A673 (cell line): ENCODE data around the gene ATIC. TPM values are rescaled to one million over a fixed set of nuclear protein-coding genes. Genes with fewer than 3 reads are reported as not detected.

Experiments used
- BruUV-seq: library from RNA; stranded (reverse); fragments of 400-500 nt; replicated peaks from 2 replicates; lab custom pipeline; 2021; lab: Mats Ljungman, UMichigan
- CTCF ChIA-PET: fragments of 300-600 bp; sonication (Branson Sonifier 250); formaldehyde crosslinking; loops from one replicate; lab custom pipeline; 2022; ENCODE audit warnings: antibody characterized with exemption; lab: Charles Lee
- POLR2A ChIA-PET: fragments of 300-600 bp; sonication (Branson Sonifier 250); formaldehyde crosslinking; loops from one replicate; lab custom pipeline; 2022; ENCODE audit warnings: antibody characterized with exemption; ENCODE audit not compliant: low non-redundant PET; lab: Charles Lee
- DNase-seq: peaks from one replicate; pipeline ENCODE4 v3.0.0-alpha.2; 2015; ENCODE audit warnings: low spot score
- H3K27ac ChIP-seq: fragments of 200-600 bp; sonication (generic); 2 replicates; pipeline ENCODE4 v1.5.1; 2016; ENCODE audit warnings: mixed run types, low read depth, mild to moderate bottlenecking, mixed read lengths, antibody characterized with exemption, low read length; ENCODE audit not compliant: poor library complexity, severe bottlenecking
- H3K27me3 ChIP-seq: fragments of 200-600 bp; sonication (generic); replicated peaks from 2 replicates; pipeline ENCODE4 v1.6.1; 2017; ENCODE audit warnings: mixed run types, low read depth, mild to moderate bottlenecking, mixed read lengths, antibody characterized with exemption, low read length; ENCODE audit not compliant: insufficient read depth, poor library complexity
- H3K36me3 ChIP-seq: fragments of 200-600 bp; sonication (generic); 2 replicates; pipeline ENCODE4 v1.6.1; 2016; ENCODE audit warnings: mixed run types, mild to moderate bottlenecking, mixed read lengths, antibody characterized with exemption, low read length; ENCODE audit not compliant: insufficient read depth, poor library complexity, severe bottlenecking
- H3K4me1 ChIP-seq: fragments of 200-600 bp; sonication (generic); 2 replicates; pipeline ENCODE4 v1.6.1; 2017; ENCODE audit warnings: mixed run types, mild to moderate bottlenecking, mixed read lengths, antibody characterized with exemption, low read length; ENCODE audit not compliant: insufficient read depth, poor library complexity, severe bottlenecking
- H3K4me3 ChIP-seq: fragments of 200-600 bp; sonication (generic); 2 replicates; pipeline ENCODE4 v1.5.1; 2016; ENCODE audit warnings: low read depth, mixed run types, mild to moderate bottlenecking, mixed read lengths, low read length; ENCODE audit not compliant: poor library complexity, severe bottlenecking
- H3K9me3 ChIP-seq: fragments of 200-600 bp; sonication (generic); 2 replicates; pipeline ENCODE4 v1.6.1; 2016; ENCODE audit warnings: mixed run types, low read depth, mild to moderate bottlenecking, mixed read lengths, antibody characterized with exemption, low read length; ENCODE audit not compliant: poor library complexity, severe bottlenecking
- EZH2 ChIP-seq: fragments of 200-600 bp; sonication (generic); IDR thresholded peaks from 2 replicates; pipeline ENCODE4 v1.6.1; 2017; ENCODE audit warnings: borderline replicate concordance, low read depth, mild to moderate bottlenecking, mixed read lengths, antibody characterized with exemption, low read length; ENCODE audit not compliant: poor library complexity, severe bottlenecking
- intact Hi-C: fragments of 100-400 bp; cut with micrococcal nuclease; formaldehyde crosslinking; loops from one replicate; pipeline ENCODE4 v1.10.0; 2022; ENCODE audit not compliant: unreplicated experiment
- total RNA-seq: library from RNA; stranded (reverse); gene quantifications from 2 replicates; pipeline ENCODE4 v1.2.3, GENCODE V29; 2021
- TF ChIP-seq, protein P1 (sequence below): fragments of 300-800, 200-600 bp; sonication (generic); conservative IDR thresholded peaks from 2 replicates; pipeline ENCODE4 v1.5.1; 2017; ENCODE audit warnings: low read depth, mild to moderate bottlenecking, antibody characterized with exemption, low read length, moderate library complexity, mixed read lengths

The ATIC gene
- total RNA-seq, 1 experiment from 2014 or later = 328 TPM

DNA sequence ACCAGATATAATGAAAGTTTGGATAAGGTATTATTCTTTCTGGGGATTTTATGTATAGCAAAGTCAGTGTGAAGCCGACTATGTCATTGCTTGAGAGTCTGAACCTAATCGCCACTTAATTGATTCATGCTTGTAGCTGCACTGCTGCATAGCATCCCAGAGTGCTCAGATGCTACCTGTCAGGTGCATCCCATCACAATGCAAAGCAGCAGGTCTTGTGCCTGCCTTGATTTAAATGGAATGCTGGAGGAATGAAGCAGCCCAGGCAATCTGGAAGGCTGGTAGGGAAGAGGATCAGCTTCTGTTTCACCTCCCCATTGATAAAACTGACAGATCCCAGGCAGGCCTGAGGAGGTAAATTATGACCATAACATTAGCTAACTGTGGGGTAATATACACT, 40.4 kb upstream of the ATIC start:
- no peak for DNase-seq
- no TSS peak for BruUV-seq
- no peaks in the 10 kb centered on the region for H3K36me3 ChIP-seq
- H3K27ac ChIP-seq = no peak overlapping the region
- no peak overlapping the region for H3K4me3 ChIP-seq
- H3K4me1 ChIP-seq = peaks cover 7% of the 10 kb centered on the region
- intact Hi-C loops = no loop called here
- CTCF ChIA-PET = interaction anchor here (0.5 kb wide), 1 partner anchor 66 kb away, joined by 7 read pairs; no protein-coding TSS in a partner anchor
- POLR2A ChIA-PET = no interaction called here
- H3K27me3 ChIP-seq = no peaks in the 10 kb centered on the region
- TF ChIP-seq EZH2 = no peak
- TF ChIP-seq, protein P1, sequence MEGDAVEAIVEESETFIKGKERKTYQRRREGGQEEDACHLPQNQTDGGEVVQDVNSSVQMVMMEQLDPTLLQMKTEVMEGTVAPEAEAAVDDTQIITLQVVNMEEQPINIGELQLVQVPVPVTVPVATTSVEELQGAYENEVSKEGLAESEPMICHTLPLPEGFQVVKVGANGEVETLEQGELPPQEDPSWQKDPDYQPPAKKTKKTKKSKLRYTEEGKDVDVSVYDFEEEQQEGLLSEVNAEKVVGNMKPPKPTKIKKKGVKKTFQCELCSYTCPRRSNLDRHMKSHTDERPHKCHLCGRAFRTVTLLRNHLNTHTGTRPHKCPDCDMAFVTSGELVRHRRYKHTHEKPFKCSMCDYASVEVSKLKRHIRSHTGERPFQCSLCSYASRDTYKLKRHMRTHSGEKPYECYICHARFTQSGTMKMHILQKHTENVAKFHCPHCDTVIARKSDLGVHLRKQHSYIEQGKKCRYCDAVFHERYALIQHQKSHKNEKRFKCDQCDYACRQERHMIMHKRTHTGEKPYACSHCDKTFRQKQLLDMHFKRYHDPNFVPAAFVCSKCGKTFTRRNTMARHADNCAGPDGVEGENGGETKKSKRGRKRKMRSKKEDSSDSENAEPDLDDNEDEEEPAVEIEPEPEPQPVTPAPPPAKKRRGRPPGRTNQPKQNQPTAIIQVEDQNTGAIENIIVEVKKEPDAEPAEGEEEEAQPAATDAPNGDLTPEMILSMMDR = no peak
- H3K9me3 ChIP-seq = no peaks in the 10 kb centered on the region

DNA sequence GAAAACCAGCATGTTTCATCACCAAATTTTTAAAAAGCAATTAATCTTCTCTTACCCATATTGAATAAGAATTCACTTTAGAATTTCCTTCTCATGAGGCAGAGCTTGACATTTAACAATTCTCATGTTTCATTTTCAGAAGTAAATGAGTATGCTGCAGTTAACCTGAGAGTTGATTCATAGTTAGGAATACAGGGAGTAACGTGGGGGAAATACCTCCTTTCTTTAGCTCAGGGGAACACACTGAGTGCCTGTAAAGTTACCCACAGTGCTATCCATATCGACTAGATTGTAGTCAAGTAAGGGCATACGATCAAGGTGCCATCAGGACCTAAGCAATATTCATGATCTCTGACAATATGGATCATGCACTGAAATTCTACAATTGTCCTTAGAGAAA, 38.9 kb upstream of the ATIC start:
- Histone ChIP-seq H3K27ac (no peak overlapping the region), H3K36me3 (no peaks in the 10 kb centered on the region), H3K4me3 (no peak overlapping the region), H3K9me3 (no peaks in the 10 kb centered on the region), H3K27me3 (no peaks in the 10 kb centered on the region), H3K4me1 (peaks cover 7% of the 10 kb centered on the region)
- DNase-seq = no peak
- POLR2A ChIA-PET = no interaction called here
- TF ChIP-seq EZH2 = no peak
- TF ChIP-seq, protein P1 = no peak
- no TSS peak for BruUV-seq
- intact Hi-C loops = no loop called here
- CTCF ChIA-PET = no interaction called here

DNA sequence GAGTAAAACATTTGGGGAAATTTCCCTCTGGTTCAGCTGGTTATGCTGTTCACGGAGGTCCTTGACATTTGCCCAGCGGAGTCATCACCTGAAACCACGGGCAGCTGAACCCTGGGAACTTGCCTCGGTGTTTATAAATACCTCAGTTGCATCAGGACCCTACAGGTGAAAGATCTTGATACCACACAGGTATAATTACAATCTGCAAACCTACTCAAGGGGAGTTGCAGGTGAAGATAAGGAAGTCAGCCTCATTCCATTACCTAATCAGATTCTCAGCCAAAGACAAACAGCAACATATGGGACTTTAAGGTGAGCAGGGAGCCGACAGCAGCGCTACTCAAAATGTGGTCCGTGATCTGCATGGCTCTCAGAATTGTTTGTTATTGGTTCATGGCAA, 37.0 kb upstream of the ATIC start:
- no peaks in the 10 kb centered on the region for H3K36me3 ChIP-seq
- no peak for TF ChIP-seq EZH2
- TF ChIP-seq, protein P1 = no peak
- H3K27ac ChIP-seq = no peak overlapping the region
- H3K27me3 ChIP-seq = no peaks in the 10 kb centered on the region
- ChIA-PET POLR2A (no interaction called here), CTCF (no interaction called here)
- BruUV-seq = no TSS peak
- intact Hi-C loops = no loop called here
- H3K9me3 ChIP-seq = no peaks in the 10 kb centered on the region
- no peak for DNase-seq
- H3K4me1 ChIP-seq = no peaks in the 10 kb centered on the region
- no peak overlapping the region for H3K4me3 ChIP-seq
